GM12891 (cell line): ENCODE measurements around the gene RANBP10.

ENCODE experiments used
- DNase-seq: peaks from one replicate; pipeline ENCODE4 v3.0.0; 2011; ENCODE audit warnings: low spot score; ENCODE audit not compliant: insufficient read length
- FAIRE-seq: peaks from 2 replicates; lab custom pipeline; 2011; peaks lifted over from hg19 to GRCh38; lab: Jason Lieb, UNC
- PAX5 ChIP-seq: IDR thresholded peaks from 2 replicates; pipeline ENCODE4 v1.6.1; 2011; ENCODE audit warnings: low read length, moderate library complexity, mild to moderate bottlenecking; ENCODE audit not compliant: insufficient read depth, severe bottlenecking
- POLR2A ChIP-seq: IDR thresholded peaks from 2 replicates; pipeline ENCODE4 v1.6.1; 2011; ENCODE audit warnings: low read depth, low read length, control low read depth
- POLR2AphosphoS5 ChIP-seq: IDR thresholded peaks from 2 replicates; pipeline ENCODE4 v1.6.1; 2011; ENCODE audit warnings: low read depth, low read length, control low read depth
- POU2F2 ChIP-seq: IDR thresholded peaks from 2 replicates; pipeline ENCODE4 v1.6.1; 2011; ENCODE audit warnings: low read depth, mild to moderate bottlenecking, control low read depth, low read length, moderate library complexity
- SPI1 ChIP-seq: IDR thresholded peaks from 2 replicates; pipeline ENCODE4 v1.6.1; 2011; ENCODE audit warnings: low read depth, low read length, control low read depth
- TAF1 ChIP-seq: IDR thresholded peaks from 2 replicates; pipeline ENCODE4 v1.6.1; 2011; ENCODE audit warnings: low read depth, low read length, control low read depth

Gene RANBP10

DNA sequence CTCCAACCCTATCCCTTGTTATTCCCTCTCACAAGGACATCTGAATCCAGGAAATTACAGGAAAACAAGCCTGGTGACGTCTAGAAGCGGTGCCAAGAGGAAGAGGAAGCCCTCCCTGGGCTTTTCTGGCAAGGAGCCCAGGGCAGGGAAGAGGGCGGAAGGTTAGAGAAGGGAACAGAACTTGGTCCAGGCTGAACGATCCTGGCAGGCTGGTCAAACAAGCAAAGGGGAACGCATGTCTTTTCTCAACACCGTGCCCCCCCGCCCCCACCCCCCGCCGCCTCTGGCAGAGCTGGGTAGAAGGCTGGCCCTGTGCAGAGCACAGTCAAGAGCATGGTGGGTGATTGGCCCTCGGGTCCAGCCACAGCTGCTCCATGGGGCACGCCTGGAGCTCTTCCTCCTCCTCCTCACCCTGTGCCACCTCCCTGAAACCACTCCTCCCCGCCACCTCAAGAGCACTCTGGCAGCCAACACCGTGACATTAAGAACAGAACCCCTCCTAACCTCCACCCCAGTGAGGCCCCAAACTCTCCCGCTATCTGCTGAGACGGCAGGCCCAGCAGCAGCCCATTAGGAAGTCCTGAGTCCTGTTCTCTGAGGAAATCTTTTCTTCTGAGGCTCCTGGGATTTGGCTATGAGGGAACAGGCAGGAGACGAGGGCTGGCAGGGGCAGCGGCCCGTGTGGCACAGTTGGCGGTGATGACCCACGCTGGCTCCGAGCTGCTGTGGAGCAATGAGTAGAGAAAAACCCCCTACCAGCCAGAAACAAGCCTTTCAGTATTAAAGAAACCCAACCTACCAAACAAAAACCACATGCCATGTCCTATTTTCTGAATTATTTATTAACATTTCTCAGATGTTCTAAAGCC lies 132.4 kb downstream of the RANBP10 start:
- FAIRE-seq (no peak), DNase-seq (no peak)
- TF ChIP-seq POLR2A (no peak), PAX5 (no peak), POLR2AphosphoS5 (no peak), POU2F2 (no peak), SPI1 (no peak), TAF1 (no peak)
